ENCODE measurements around the gene SURF4.

Gene SURF4

GRCh38 chr9:133383438-133383837 lies 7.6 kb upstream of the SURF4 start:
- Histone ChIP-seq H3F3A (ENCODE audit: control insufficient read depth, insufficient read depth) (no peaks in the 10 kb centered on the region), H3K4me1 (ENCODE audit: control insufficient read depth, low read length) (no peaks in the 10 kb centered on the region; the same call in 1 of the 2 replicates), H3K4me3 (ENCODE audit: low read length) (no peak overlapping the region), H4K20me1 (ENCODE audit: control insufficient read depth, insufficient read depth, low read depth, low read length) (no peaks in the 10 kb centered on the region), H3K79me2 (ENCODE audit: control insufficient read depth, low read length) (no peaks in the 10 kb centered on the region), H3K27ac (ENCODE audit: low read depth, low read length) (no peak overlapping the region), H3K36me3 (ENCODE audit: control insufficient read depth, low read length) (no peaks in the 10 kb centered on the region), H3K27me3 (ENCODE audit: control insufficient read depth, low read length) (no peaks in the 10 kb centered on the region; the same call in 1 of the 2 replicates), H3K9me3 (ENCODE audit: control insufficient read depth, insufficient read depth, low read length) (peaks cover 10% of the 10 kb centered on the region; the same call in 1 of the 2 replicates), H3K4me2 (ENCODE audit: low read length) (no peak overlapping the region), H3K9me2 (replicated peaks; ENCODE audit: control insufficient read depth, low read length) (no peaks in the 10 kb centered on the region)
- no peak for TF ChIP-seq EZH2phosphoT487 (IDR thresholded peaks at IDR 0.05; ENCODE audit: borderline replicate concordance, low read length)
- TF ChIP-seq CTCF (IDR thresholded peaks at IDR 0.05; ENCODE audit: low read depth, low read length, poor library complexity, severe bottlenecking): no peak

- peaks cover 8% of the 10 kb centered on the region for H3K4me1 ChIP-seq (ENCODE audit: control insufficient read depth, low read length)
- no peaks in the 10 kb centered on the region for H3K36me3 ChIP-seq (ENCODE audit: control insufficient read depth, low read length)
- H3K27me3 ChIP-seq (ENCODE audit: control insufficient read depth, low read length): peaks cover 5% of the 10 kb centered on the region; the same call in 1 of the 2 replicates
- TF ChIP-seq EZH2phosphoT487 (IDR thresholded peaks at IDR 0.05; ENCODE audit: borderline replicate concordance, low read length): no peak
- H4K20me1 ChIP-seq (ENCODE audit: control insufficient read depth, insufficient read depth, low read depth, low read length): no peaks in the 10 kb centered on the region
- peaks cover 10% of the 10 kb centered on the region; the same call in 1 of the 2 replicates for H3K9me3 ChIP-seq (ENCODE audit: control insufficient read depth, insufficient read depth, low read length)
- H3F3A ChIP-seq (ENCODE audit: control insufficient read depth, insufficient read depth): no peaks in the 10 kb centered on the region
- no peaks in the 10 kb centered on the region for H3K9me2 ChIP-seq (replicated peaks; ENCODE audit: control insufficient read depth, low read length)
- no peak overlapping the region for H3K4me2 ChIP-seq (ENCODE audit: low read length)
- no peak overlapping the region for H3K4me3 ChIP-seq (ENCODE audit: low read length)
- H3K79me2 ChIP-seq (ENCODE audit: control insufficient read depth, low read length): no peaks in the 10 kb centered on the region
- H3K27ac ChIP-seq (ENCODE audit: low read depth, low read length): no peak overlapping the region
Observed at GRCh38 chr9:133382507-133383141, 6.8 kb upstream of the SURF4 start.

GRCh38 chr9:133380734-133381133 lies 4.9 kb upstream of the SURF4 start:
- H3F3A ChIP-seq (ENCODE audit: control insufficient read depth, insufficient read depth): no peaks in the 10 kb centered on the region

More at GRCh38 chr9:133380734-133381133, 4.9 kb upstream of the SURF4 start:
- no peak for TF ChIP-seq EZH2phosphoT487 (IDR thresholded peaks at IDR 0.05; ENCODE audit: borderline replicate concordance, low read length)
- TF ChIP-seq CTCF (IDR thresholded peaks at IDR 0.05; ENCODE audit: low read depth, low read length, poor library complexity, severe bottlenecking): no peak
- Histone ChIP-seq H3K4me1 (ENCODE audit: control insufficient read depth, low read length) (peaks cover 15% of the 10 kb centered on the region), H3K27me3 (ENCODE audit: control insufficient read depth, low read length) (peaks cover 5% of the 10 kb centered on the region; the same call in 1 of the 2 replicates), H3K9me2 (replicated peaks; ENCODE audit: control insufficient read depth, low read length) (no peaks in the 10 kb centered on the region), H3K36me3 (ENCODE audit: control insufficient read depth, low read length) (peaks cover under 1% of the 10 kb centered on the region; the same call in 1 of the 2 replicates), H3K4me2 (ENCODE audit: low read length) (no peak overlapping the region), H4K20me1 (ENCODE audit: control insufficient read depth, insufficient read depth, low read depth, low read length) (no peaks in the 10 kb centered on the region), H3K27ac (ENCODE audit: low read depth, low read length) (no peak overlapping the region), H3K79me2 (ENCODE audit: control insufficient read depth, low read length) (peaks cover 1% of the 10 kb centered on the region), H3K4me3 (ENCODE audit: low read length) (no peak overlapping the region), H3K9me3 (ENCODE audit: control insufficient read depth, insufficient read depth, low read length) (peaks cover 10% of the 10 kb centered on the region; the same call in 1 of the 2 replicates)
